Gastrocnemius medialis (tissue), 4 donors: ENCODE measurements around the gene PRICKLE1.

Experiments used
- POLR2A ChIP-seq, 2 donors: fragments of 450-650 bp; IDR thresholded peaks; one replicate each; pipeline ENCODE4 v1.6.1; 2017; ENCODE audit warnings: antibody characterized with exemption in 2 of 2, mild to moderate bottlenecking in 2 of 2, moderate library complexity in 2 of 2
- TF ChIP-seq, protein P1 (sequence below), 5 experiments: fragments of 450-650 bp in 3 of 5; fragments of 200-600 bp in 2 of 5; sonication (generic) in 2 of 5; IDR thresholded peaks in 4 of 5; conservative IDR thresholded peaks in 1 of 5; 1 replicate in 4 of 5; 2 replicates in 1 of 5; pipeline ENCODE4 v1.5.1; 2016 to 2019; ENCODE audit warnings: antibody characterized with exemption in 5 of 5, mild to moderate bottlenecking in 3 of 5, moderate library complexity in 3 of 5

DNA sequence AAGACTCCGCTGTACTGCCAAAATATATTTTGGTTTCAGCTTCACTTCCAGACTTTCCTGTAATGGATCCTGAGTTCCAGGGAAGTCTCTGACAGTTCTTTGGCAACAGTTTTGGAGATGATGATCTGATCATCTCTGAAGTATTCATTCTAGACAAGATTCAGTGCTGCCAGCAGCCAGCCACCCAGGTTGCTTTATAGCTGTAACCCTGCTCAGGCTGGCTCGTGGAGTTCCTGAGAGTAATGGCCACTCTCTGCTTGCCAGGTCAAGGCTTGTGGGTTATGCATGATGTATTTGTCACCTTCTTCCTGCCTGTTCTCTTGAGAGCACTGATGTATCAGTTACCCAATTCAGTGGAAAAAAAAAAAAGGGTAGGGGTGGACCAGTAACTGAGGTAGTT, 139.3 kb downstream of the PRICKLE1 start:
- TF ChIP-seq, protein P1, sequence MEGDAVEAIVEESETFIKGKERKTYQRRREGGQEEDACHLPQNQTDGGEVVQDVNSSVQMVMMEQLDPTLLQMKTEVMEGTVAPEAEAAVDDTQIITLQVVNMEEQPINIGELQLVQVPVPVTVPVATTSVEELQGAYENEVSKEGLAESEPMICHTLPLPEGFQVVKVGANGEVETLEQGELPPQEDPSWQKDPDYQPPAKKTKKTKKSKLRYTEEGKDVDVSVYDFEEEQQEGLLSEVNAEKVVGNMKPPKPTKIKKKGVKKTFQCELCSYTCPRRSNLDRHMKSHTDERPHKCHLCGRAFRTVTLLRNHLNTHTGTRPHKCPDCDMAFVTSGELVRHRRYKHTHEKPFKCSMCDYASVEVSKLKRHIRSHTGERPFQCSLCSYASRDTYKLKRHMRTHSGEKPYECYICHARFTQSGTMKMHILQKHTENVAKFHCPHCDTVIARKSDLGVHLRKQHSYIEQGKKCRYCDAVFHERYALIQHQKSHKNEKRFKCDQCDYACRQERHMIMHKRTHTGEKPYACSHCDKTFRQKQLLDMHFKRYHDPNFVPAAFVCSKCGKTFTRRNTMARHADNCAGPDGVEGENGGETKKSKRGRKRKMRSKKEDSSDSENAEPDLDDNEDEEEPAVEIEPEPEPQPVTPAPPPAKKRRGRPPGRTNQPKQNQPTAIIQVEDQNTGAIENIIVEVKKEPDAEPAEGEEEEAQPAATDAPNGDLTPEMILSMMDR (IDR thresholded peaks at IDR 0.05 in 4 of 5, conservative IDR thresholded peaks at IDR 0.05 in 1 of 5) = no peak
- no peak for TF ChIP-seq POLR2A (IDR thresholded peaks at IDR 0.05)
